ENCODE results near the gene IL36RN. TPM values are rescaled to one million over a fixed set of nuclear protein-coding genes. Genes with fewer than 3 reads are reported as not detected.

IL36RN gene
- total RNA-seq, 1 experiment from 2014 or later: not detected

- DNase-seq (ENCODE audit: extremely low read depth, low read depth): no peak
Observed at GRCh38 chr2:113046465-113046864, 12.5 kb upstream of the IL36RN start.

GRCh38 chr2:113050921-113051895, 7.8 kb upstream of the IL36RN start:
- DNase-seq (ENCODE audit: extremely low read depth, low read depth): no peak

GRCh38 chr2:113052396-113052917, 6.5 kb upstream of the IL36RN start, which contains the start of gene IL36B:
TSS of gene IL36B (minus strand) at chr2:113052867.
- DNase-seq (ENCODE audit: extremely low read depth, low read depth): no peak

DNA sequence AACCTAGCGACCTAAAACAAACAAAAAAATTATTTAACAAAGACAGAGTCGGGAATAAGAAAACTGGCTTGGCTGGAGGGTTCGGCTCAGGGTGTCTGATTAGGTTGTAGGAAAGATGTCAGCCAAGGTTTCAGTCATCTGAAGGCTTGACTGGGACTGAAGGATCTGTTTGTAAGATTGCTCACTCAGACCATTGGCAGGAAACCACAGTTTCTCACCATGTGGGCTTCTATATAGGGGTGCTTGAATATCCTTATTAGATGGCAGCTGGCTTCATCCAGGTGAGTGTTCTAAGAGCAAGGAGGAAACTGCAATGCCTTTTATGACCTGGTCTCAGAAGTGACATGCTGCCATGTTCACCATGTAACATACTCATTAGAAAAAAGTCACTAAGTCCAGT, 5.3 kb upstream of the IL36RN start:
- no peak for DNase-seq (ENCODE audit: extremely low read depth, low read depth)

DNA sequence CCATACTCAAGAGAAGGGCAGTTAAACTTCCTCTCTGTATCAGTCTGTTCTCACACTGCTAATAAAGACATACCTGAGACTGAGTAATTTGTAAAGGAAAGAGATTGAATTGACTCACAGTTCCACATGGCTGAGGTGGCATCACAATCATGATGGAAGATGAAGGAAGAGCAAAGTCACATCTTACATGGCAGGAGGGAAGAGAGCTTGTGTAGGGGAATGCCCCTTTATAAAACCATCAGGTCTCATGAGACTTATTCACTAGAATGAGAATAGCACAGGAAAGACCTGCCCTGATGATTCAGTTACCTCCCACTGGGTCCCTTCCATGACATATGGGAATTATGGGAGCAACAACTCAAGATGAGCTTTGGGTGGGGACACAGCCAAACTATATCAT, 4.9 kb upstream of the IL36RN start:
- DNase-seq (ENCODE audit: extremely low read depth, low read depth): no peak

DNA sequence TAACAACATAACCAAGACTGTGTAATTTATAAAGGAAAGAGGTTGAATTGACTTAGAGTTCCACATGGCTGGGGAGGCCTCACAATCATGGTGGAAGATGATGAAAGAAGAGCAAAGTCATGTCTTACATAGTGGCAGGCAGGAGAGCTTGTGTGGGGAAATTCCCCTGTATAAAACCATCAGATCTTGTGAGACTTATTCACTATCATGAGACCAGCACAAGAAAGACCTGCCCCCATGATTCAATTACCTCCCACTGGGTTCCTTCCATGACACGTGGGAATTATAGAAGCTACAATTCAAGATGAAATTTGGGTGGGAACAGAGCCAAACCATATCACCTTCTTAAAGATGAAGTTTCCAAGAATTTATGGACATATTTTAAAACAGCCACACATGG, 2.5 kb upstream of the IL36RN start:
- no peak for DNase-seq (ENCODE audit: extremely low read depth, low read depth)

GRCh38 chr2:113057117-113057516, 1.9 kb upstream of the IL36RN start:
- no peak for DNase-seq (ENCODE audit: extremely low read depth, low read depth)

GRCh38 chr2:113058411-113058994, 495 bp upstream of the IL36RN start:
- DNase-seq (ENCODE audit: extremely low read depth, low read depth): no peak

DNA sequence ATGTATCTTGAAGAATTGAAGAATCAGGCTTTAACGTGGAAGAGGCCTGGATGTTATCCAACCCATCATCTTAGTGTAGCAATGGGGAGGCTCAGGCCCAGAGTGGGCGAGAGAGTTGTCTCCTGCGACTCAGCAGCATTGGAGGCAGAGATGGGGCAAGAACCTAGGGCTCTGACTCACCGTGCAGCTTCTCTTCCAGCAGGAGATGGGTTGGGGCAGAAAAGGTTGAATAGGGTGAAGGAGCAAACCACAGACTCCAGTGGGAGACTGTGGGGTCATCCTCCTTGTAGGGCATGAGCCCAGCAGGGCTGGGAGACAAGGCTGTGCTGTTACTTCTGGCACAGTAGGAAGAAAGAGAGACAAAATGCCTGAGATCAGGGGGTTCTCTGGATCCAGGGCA, 1.4 kb downstream of the IL36RN start:
- no peak for DNase-seq (ENCODE audit: extremely low read depth, low read depth)

DNA sequence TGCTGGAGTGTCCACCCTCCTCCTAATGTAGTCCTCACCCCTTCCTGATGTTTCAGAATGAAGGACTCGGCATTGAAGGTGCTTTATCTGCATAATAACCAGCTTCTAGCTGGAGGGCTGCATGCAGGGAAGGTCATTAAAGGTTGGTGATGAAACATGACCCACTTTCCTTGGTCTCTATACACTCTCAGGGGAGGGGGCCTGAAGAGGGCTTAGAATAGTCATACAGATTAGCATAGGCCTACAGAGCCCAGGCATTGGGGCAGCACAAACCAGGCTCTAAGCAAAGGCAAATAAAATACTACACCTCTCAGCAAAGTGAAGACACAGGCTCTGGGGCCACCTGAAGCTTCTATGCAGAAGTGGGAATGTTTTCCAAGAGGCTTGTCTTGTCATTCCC, 1.8 kb downstream of the IL36RN start:
- DNase-seq (ENCODE audit: extremely low read depth, low read depth): no peak

DNA sequence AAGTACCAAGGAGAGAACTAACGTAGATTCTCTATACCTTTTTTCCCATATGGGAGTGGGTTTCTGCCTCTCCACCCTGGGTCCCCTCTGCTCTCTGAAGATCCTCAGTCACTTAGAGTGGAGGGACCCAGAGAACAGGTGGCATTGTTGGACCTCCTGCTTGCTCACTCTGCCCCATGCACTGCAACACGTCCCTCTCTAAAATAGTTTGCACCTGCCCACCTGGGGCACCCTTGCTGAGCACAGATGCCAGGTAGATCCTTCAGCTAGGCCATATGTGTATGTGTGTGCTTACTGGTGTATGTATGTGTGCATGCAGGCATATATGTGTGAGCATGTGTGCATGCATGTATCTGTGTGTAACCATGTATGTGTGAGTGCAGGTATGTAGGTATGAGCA, 2.2 kb downstream of the IL36RN start:
- DNase-seq (ENCODE audit: extremely low read depth, low read depth): no peak

DNA sequence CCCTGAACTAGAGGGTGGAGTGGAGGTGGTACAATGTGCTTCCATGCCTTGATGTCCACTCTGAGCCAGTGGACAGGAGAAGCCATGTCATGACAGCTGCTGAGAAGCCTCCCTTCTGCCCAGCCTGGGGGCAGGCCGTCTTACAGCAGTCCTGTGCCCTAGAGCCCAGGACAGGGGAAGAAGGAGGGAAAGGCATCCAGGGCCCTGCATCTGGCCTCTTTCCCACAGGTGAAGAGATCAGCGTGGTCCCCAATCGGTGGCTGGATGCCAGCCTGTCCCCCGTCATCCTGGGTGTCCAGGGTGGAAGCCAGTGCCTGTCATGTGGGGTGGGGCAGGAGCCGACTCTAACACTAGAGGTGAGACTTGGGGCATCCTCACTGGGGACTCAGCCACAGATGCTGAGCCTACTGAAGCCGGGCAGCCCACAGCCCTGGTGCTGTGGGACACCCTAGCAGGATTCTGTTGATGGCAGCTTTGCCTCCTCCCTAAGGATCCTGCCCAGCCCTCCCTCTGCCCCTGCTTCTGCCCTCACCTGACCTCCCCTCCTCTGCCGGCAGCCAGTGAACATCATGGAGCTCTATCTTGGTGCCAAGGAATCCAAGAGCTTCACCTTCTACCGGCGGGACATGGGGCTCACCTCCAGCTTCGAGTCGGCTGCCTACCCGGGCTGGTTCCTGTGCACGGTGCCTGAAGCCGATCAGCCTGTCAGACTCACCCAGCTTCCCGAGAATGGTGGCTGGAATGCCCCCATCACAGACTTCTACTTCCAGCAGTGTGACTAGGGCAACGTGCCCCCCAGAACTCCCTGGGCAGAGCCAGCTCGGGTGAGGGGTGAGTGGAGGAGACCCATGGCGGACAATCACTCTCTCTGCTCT, 3.1 kb downstream of the IL36RN start:
- DNase-seq (ENCODE audit: extremely low read depth, low read depth): no peak

- no peak for DNase-seq (ENCODE audit: extremely low read depth, low read depth)
Observed at GRCh38 chr2:113064281-113064680, 5.3 kb downstream of the IL36RN start.

DNA sequence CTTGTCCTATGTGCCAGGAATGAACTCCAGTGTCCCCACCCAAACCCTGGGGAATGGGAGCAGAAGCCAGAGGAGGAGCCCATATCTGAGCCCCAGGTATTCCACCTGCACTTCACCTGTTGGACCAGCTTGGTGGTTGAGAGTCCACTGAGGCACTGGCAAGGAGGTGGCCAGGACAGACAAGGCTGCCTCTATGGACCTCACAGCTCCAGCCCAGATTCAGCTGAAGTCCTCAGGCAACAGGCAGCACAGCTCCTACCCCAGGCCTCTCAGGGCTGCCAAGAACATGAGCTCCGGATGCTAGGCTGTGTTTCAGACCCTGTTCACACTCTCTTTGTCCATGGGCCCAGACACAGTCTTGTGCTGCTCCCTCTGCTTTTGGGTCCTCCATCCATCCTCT, 5.9 kb downstream of the IL36RN start:
- no peak for DNase-seq (ENCODE audit: extremely low read depth, low read depth)

GRCh38 chr2:113067681-113068080, 8.7 kb downstream of the IL36RN start, which contains the start of gene IL1F10:
TSS of gene IL1F10 (plus strand) at chr2:113067970. CDS start at chr2:113072739, 4,769 bp downstream.
- no peak for DNase-seq (ENCODE audit: extremely low read depth, low read depth)

DNA sequence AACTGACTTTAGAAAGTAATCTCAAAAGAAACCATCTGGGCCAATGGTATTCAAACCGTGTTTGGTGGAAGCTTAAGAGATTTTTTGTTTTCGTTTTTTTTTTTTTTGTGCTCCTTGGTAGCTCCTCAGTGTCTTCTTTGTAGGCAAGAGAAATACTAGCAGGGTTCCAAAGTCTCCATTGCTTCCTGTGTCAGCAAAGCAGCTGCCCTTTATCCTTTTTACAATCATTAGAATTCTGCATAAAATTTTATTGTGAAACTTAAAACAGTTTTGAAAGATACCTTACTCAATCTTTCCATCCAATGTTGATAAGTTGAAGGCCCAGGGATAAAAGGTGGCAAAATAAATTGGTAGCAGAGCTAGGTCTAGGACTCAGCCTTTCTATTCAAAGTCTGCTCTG, 9.3 kb downstream of the IL36RN start:
- DNase-seq (ENCODE audit: extremely low read depth, low read depth): no peak

DNA sequence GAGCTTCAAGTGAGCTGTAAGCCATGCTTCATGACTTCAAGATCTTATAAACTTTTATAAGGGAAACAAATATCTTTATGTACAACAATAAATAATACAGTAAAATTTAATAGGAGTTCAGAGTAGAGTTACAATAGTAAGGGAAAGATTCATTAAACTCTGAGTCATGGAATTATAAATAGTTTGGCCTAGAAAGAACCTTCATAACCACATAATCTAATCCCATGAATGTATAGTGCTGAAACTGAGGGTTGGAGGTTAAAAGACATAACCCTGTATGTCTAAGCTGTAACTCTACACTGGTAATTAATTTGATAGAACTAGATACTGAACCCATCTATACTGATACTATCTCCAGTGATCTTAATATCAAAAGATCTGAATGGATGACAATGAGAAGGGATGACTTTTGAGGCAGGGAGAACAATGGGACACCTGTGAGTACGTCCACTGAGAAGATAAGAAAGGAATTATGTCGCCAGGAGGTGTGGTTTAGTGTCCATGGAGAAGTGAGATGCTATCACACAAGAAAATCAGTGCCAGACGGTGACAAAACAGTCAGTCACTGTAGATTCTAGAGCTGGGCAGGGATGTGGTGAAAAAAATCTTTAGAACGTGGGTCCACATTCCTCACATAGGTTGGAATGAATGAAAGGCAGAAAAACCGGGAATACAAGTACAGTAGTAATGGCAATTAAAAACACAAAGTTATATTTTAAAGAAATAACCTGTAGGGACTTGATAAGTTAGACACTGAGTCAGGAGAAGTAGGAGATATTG, 9.9 kb downstream of the IL36RN start:
- DNase-seq (ENCODE audit: extremely low read depth, low read depth): no peak

GRCh38 chr2:113069676-113070605, 10.9 kb downstream of the IL36RN start:
- DNase-seq (ENCODE audit: extremely low read depth, low read depth): no peak

DNA sequence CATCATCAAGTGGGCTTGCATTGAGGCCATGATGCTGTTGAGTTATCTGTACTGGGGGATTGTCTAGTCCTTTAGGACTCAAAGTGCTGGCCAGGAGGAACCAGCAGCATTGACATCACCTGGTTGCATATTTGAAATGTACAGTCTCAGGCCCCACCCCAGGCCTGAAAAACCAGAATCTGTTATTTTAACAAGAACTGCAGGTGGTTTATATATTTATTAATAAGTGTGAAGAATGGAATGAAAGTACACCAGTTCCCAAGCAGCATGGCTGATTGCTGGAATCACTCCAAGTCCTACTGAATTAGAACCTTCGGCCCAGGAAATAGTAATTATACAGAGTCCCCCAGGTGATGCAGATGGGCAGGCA, 11.6 kb downstream of the IL36RN start:
- no peak for DNase-seq (ENCODE audit: extremely low read depth, low read depth)
